EL (cell line): ENCODE data around the gene KRTAP13-2.

Experiments
- DNase-seq: peaks from one replicate; pipeline ENCODE4 v3.0.0-alpha.2; 2016

Gene KRTAP13-2

DNA sequence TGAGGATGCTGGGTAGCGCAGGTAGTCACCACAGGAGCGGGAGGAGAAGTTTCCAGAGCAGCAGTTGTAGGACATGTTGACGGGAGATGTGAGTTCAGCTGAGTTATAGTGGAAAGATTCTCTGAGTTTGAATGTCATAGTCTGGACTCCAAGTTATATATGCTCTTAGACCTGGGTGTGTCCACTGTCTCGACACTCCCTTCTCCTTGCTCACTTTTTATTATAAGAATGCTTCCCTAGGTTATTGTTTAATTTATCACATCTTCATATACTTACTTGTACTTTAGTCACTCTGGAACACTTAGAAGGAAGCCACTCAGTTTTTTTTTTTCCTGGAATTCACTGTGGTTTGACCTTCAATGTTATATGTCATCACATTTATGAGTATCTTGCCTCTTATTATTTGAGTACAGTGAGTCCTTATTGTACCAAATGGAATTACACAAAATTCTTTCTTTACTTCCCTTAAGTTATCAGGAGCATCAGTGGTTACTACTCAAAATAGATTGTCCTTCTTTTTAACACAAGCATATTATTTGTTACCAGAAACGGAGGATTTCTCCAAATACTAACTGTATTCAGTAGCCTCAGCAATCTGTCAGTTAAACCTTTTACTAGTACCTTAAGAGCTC is at the start of gene KRTAP13-2:
KRTAP13-2 (minus strand) TSS at position 133 of the 632 bp plus-strand sequence; CDS start at position 75, 58 bp downstream.
- no peak for DNase-seq

DNA sequence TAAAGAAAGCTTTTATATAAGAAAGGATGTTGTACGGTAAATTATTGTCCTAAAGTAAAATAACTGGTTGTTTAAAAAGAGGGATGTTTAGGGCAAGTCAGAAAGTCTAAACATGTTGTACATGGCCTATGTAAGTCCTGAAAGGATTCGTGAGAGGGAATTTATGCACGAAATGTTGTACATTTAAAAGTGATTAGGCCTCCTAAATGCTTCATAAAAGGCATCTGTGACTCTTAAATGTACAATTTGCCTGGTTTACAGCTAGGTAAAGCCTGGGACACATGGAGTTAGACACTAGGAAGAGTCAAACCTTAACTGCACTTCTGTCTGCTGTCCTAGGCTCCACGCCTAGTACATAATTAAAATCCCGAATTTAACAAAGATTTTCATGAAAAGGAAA is 43.9 kb upstream of the KRTAP13-2 start:
- DNase-seq = no peak

DNA sequence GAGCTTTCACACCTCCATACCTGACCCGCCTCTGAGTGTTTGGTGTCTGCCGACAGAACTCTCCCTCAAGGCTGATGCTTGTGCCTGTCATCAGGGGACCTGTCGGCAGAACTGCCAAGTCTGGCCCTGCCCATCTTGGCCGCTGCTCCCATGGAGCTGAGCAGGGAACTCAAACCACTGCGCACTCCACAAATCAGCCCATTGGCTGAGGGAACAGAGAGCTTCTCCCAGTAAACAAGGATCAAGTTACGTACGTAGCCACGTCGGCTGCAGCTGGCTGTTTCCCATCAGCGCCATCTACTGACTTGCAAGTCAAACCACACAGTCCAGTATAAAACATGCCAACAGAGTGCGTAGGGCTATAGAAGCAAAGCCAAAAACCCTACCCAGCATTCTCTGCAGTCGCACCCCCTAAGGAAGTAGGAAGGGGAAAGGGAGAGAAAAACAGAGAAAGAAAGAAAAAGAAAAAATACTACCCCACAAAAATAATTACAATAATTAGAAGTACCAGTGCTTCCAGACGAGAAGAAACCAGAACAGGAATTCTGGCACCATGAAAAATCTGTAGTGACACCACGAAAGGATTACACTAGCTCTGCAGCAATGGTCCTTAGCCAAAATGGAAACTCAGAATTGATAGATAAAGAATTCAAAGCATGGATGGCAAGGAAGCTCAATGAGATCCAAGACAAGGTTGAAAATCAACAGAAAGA is 36.9 kb upstream of the KRTAP13-2 start:
- DNase-seq = no peak

GRCh38 chr21:30395731-30396130 is 23.7 kb upstream of the KRTAP13-2 start, which contains the start of gene KRTAP13-1:
Gene KRTAP13-1, plus strand, starts transcription at chr21:30396031. Its CDS starts 56 bp downstream, at chr21:30396087.
- DNase-seq = no peak

DNA sequence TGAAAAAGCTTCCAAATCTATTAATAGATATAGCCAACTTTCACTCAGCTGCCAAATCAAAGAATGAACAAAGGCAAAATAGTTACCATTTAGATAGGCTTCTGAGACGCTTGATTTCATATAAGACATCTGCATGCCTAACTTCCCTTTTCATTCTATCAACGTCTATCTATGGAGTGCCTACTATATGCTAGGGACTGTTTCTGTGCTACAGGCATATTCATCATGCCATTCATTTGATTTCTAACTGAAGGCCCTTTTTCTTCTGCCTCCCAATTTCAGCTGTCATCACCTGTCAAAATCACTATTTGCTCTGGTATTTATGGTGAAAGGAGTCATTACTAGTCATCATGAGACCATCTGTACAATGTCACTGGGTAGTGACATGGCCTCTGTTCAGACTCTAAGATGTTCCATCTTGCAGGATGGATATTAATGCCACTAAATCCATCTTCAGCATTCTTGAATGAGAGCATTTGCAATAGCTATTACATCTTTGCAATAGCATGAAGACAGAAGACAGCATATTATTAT is 19.5 kb upstream of the KRTAP13-2 start:
- no peak for DNase-seq

DNA sequence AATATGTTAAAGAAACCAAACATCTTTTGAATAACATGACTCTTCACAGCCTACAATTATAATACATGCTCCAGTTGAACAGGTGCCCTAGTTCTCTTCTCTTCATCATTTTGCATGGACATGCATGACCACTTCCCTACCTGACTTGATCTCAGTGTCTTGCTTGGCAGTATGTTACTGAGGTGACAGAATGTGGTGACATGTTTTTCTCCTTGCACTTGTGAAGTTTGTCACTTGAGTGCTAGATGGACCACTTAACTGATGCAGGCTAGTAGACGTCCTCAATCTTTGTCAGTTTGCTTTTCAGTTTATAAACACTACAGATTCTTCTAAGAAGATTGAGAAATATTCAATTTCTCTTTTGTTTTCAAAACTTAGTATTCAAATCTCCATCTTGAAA is 10.1 kb upstream of the KRTAP13-2 start:
- no peak for DNase-seq

GRCh38 chr21:30355906-30356305 is 16.2 kb downstream of the KRTAP13-2 start:
- DNase-seq = no peak

- no peak for DNase-seq
Observed at GRCh38 chr21:30354308-30355005, 17.6 kb downstream of the KRTAP13-2 start.

DNA sequence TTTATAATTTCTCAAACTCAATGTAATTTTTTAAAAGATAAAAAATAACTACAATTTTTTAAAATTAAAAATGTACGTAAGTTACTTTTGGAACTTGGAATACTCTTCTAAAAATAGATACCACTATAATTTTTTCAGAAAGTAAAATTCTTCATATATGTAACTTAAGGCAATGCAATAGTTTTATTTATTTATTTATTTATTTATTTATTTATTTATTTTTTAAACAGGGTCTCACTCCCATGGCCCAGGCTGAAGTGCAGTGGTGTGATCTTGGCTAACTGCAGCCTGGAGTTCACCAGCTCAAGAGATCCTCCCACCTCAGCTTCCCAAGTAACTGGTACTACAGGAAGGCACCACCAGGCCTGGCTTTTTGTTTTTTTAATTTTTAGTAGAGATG is 20.5 kb downstream of the KRTAP13-2 start:
- no peak for DNase-seq

- DNase-seq = no peak
Observed at GRCh38 chr21:30349572-30349971, 22.5 kb downstream of the KRTAP13-2 start.

DNA sequence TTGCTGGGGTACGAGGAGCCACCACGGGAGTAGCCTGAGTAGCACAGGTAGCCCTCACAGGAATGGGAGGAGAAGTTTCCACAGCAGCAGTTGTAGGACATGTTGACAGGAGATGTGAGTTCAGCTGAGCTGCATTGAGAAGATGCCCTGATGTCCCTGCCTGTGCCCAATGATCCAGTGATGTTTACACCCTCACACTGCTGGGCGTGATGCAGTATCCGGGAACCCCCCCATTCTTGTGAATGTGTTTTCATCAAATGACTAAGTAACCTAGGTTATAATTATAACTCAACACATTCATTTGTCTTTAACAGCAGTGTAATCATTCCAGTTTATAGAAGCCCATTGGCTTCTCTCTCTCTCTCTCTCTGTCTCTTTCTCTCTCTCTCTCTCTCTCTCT is 23.6 kb downstream of the KRTAP13-2 start, which contains the start of gene KRTAP23-1:
KRTAP23-1 (minus strand) TSS at position 101 of the 400 bp plus-strand sequence; CDS start at position 101, 0 bp downstream.
- DNase-seq = no peak

DNA sequence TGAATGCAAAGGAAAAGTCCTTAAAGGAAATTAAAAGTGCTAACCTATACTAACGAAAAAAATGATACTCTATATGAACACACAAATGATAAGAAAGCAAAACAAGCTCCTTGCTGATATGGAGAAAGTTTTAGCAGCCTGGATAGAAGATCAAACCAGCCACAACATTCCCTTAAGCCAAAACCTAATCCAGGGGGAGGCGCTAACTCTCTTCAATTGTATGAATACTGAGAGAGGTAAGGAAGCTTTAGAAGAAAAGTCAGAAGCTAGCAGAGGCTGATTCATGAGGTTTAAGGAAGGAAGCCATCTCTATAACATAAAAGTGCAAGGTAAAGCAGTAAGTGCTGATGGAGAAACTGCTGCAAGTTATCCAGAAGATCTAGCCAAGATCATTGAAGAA is 27.1 kb downstream of the KRTAP13-2 start:
- DNase-seq = no peak

DNA sequence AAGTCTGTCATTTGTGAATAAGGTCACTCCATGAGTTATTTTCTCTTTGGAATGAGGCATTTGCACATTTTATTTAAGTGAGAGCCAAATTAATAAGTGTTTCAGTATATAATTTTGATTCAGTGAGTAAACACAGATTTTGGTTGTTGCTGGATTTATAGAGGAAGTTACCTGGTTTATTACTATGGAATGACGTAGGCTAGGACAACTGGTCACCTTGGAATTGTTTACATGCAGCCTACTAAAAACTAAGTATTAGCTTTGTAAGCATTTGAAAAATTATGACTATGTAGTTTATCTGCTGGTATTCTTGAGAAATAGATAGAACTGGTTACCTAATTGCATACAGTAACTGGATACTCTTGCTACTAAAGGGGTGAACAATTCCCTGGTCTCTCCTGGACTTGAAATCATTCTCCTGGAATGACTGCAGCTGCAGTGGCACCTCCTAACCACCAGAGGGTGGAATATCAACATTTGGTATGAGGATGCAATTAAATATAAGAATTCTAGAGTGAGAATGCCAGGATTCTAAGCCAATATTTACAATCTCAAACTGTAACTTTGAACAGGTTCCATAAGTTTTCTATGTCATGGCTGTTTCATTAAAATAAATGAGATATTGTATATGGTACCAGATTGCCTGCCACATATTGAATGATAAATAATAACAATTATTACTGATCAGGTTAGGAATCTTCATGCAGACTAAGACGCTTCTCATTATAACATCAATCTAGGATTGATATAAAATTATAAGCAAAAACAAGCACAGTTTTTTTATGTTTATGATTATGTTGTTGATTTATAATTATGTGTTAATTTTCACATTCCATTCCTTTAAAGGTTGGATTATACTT is 31.1 kb downstream of the KRTAP13-2 start:
- DNase-seq = no peak

DNA sequence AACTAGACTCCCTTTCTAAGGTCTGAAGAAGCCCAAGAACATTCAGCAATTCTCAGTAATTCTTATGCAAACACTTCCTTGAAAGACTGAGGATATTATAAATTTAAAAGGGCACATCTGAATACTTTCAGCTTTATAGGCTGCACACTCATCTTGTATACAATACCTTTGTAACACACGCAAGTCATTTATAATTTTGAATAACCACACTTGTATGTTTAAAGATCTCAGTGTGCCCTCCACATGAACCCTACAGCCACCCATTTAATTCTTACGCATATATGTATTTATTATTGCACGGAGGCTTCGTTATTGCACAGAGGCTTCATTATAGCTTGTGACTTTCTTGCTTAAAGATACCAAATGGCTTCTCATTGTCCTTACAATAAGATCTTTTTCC is 33.4 kb downstream of the KRTAP13-2 start:
- no peak for DNase-seq

DNA sequence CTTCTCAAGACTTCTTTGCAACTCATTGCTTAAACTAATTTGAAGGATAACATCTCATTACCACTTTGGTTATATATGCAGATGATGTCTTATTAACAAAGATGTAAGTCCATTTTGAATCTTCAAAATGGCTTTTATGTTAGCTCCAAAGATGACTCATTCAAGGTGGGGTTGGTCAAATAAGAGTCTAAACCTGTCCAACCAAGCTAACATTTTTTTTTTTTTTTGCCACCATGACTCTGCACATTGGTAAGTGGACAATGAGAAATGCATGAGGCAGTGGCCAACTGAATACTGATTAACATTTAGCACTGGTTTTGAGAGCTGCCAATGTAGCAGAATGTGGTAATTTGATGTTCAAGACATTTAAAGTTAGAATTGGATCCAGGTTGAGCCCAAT is 34.3 kb downstream of the KRTAP13-2 start:
- DNase-seq = no peak

DNA sequence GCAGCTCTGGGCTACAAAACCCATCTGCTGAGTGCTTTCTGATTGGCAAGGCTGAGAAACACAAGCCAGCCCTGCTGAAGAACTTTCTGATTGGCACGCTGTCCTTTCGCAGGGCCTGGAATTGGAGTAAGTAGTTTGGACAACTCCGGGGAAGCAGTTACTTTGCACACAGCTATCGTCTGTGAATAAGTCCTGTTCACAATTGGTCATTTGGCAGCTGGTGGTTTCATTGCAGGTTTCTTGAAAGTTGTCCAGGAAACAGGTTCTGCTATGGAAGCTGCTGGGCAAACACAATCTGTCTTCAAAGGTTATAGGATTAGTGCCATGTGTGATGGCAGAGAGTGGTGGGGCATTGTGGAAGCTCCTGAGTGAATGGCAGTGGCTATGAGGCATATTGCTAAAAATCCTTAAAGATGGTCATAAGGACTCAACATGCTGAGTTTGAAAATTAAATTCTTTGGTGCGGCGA is 34.8 kb downstream of the KRTAP13-2 start, which contains the start of gene KRTAP27-1:
KRTAP27-1 (minus strand) TSS at position 419 of the 469 bp plus-strand sequence; CDS start at position 393, 26 bp downstream.
- no peak for DNase-seq

DNA sequence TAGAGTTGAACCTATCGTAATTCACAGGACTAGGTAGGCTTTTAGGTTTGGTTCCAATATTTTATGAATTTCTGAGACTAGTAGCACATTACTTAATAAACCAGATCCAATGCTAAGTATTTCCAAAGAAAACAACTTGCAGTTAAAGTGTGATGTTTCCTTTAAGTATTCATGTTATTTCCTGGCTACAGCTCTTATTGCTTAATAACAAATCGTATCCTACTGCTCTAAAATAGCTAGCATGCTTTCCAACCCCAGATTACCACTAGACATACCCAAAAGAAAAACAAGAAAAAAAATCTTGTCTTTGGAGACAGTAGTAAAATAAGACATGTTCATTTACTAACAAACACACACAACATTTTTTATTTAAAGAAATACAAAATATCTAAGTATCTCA is 35.5 kb downstream of the KRTAP13-2 start:
- no peak for DNase-seq

- no peak for DNase-seq
Observed at GRCh38 chr21:30333736-30334135, 38.3 kb downstream of the KRTAP13-2 start.

- no peak for DNase-seq
Observed at GRCh38 chr21:30332681-30333080, 39.4 kb downstream of the KRTAP13-2 start.

DNA sequence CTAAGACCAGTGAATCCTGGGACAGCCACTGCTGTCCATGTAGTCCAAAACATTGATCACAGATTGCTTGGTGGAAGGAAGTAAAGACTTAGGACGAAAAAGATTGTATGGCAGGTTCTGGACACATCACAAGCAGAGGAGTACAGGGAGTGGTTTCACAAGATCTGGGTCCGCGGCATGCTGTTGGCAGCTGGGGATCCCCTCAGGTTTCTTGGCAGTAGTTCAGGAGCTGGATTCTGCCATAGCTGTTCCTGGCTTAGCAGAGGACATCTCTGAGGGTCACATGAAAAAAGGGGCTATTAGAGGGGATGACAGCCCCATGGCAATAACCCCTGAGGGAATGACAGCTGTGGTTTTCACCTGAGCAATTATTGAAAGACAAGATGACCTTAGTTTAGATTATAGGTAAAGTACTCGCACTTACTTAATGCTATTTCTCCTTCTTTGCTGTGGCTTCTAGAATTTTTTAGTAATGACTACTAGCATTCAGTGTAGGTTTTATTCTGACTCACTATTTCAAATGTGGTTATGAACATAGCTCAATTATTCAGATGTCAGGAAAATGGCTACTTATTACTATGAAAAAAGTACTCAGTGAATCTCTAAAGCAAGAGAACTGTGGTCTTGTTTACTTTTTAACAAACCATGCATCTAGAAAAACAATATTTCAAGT is 42.7 kb downstream of the KRTAP13-2 start:
- DNase-seq = no peak

- DNase-seq = no peak
Observed at GRCh38 chr21:30326390-30326789, 45.7 kb downstream of the KRTAP13-2 start.
